Chondrocyte (in vitro differentiated cells): Measurements from ENCODE around the gene MRPL49. TPM values are rescaled to one million over a fixed set of nuclear protein-coding genes. Genes with fewer than 3 reads are reported as not detected.

Experiments used
- DNase-seq: peaks from one replicate; pipeline ENCODE4 v3.0.0; 2021; ENCODE audit warnings: mixed read lengths, low spot score
- H3K27ac Mint-ChIP-seq: one replicate; pipeline ENCODE4 v1.8.0; 2021; ENCODE audit warnings: mild to moderate bottlenecking, moderate library complexity, mixed read lengths; ENCODE audit not compliant: unreplicated experiment
- H3K27me3 Mint-ChIP-seq: 2 replicates; pipeline ENCODE4 v1.8.0; 2021; ENCODE audit warnings: low read depth, mixed read lengths
- H3K36me3 Mint-ChIP-seq: 2 replicates; pipeline ENCODE4 v1.8.0; 2021; ENCODE audit warnings: low read depth, mixed read lengths
- H3K4me1 Mint-ChIP-seq: 2 replicates; pipeline ENCODE4 v1.8.0; 2021; ENCODE audit warnings: low read depth, mild to moderate bottlenecking, mixed read lengths
- H3K4me3 Mint-ChIP-seq: one replicate; pipeline ENCODE4 v1.8.0; 2021; ENCODE audit warnings: mild to moderate bottlenecking, moderate library complexity, mixed read lengths; ENCODE audit not compliant: unreplicated experiment
- H3K9me3 Mint-ChIP-seq: 2 replicates; pipeline ENCODE4 v1.8.0; 2021; ENCODE audit warnings: low read depth, mixed read lengths
- CTCF ChIP-seq: fragments of 200-600 bp; sonication (generic); IDR thresholded peaks from 2 replicates; pipeline ENCODE4 v1.5.0; 2021; ENCODE audit warnings: antibody characterized with exemption, mild to moderate bottlenecking, moderate library complexity
- total RNA-seq: library from RNA; stranded (reverse); gene quantifications from 3 replicates; pipeline ENCODE4 v1.2.1, GENCODE V29; 2021

MRPL49 gene
- total RNA-seq, 1 donor from 2014 or later, result 37.2 TPM

GRCh38 chr11:65152122-65152521, 30.0 kb downstream of the MRPL49 start:
- H3K36me3 Mint-ChIP-seq, result no peaks in the 10 kb centered on the region
- H3K27me3 Mint-ChIP-seq, result no peaks in the 10 kb centered on the region
- H3K4me1 Mint-ChIP-seq, result peaks cover 17% of the 10 kb centered on the region
- no peak overlapping the region for H3K4me3 Mint-ChIP-seq
- TF ChIP-seq CTCF, result no peak
- no peak for DNase-seq
- H3K9me3 Mint-ChIP-seq, result no peaks in the 10 kb centered on the region
- H3K27ac Mint-ChIP-seq, result no peak overlapping the region

GRCh38 chr11:65156256-65156655, 34.1 kb downstream of the MRPL49 start:
- Mint-ChIP-seq H3K4me1 (peaks cover under 1% of the 10 kb centered on the region), H3K9me3 (no peaks in the 10 kb centered on the region), H3K27ac (no peak overlapping the region), H3K27me3 (peaks cover 2% of the 10 kb centered on the region), H3K36me3 (no peaks in the 10 kb centered on the region), H3K4me3 (no peak overlapping the region)
- DNase-seq, result no peak
- TF ChIP-seq CTCF, result no peak

- DNase-seq, result no peak
- no peaks in the 10 kb centered on the region for H3K9me3 Mint-ChIP-seq
- no peaks in the 10 kb centered on the region for H3K4me1 Mint-ChIP-seq
- no peak overlapping the region for H3K4me3 Mint-ChIP-seq
- no peak overlapping the region for H3K27ac Mint-ChIP-seq
- peaks cover 2% of the 10 kb centered on the region for H3K27me3 Mint-ChIP-seq
- TF ChIP-seq CTCF, result no peak
- no peaks in the 10 kb centered on the region for H3K36me3 Mint-ChIP-seq
Observed at GRCh38 chr11:65156926-65157325, 34.8 kb downstream of the MRPL49 start.

- H3K4me3 Mint-ChIP-seq, result no peak overlapping the region
- H3K27me3 Mint-ChIP-seq, result peaks cover 2% of the 10 kb centered on the region
- no peaks in the 10 kb centered on the region for H3K9me3 Mint-ChIP-seq
- no peaks in the 10 kb centered on the region for H3K36me3 Mint-ChIP-seq
- no peak for TF ChIP-seq CTCF
- H3K4me1 Mint-ChIP-seq, result no peaks in the 10 kb centered on the region
- DNase-seq, result no peak
- H3K27ac Mint-ChIP-seq, result no peak overlapping the region
Observed at GRCh38 chr11:65157336-65157735, 35.2 kb downstream of the MRPL49 start.

- Mint-ChIP-seq H3K27me3 (peaks cover 2% of the 10 kb centered on the region), H3K27ac (no peak overlapping the region), H3K4me1 (no peaks in the 10 kb centered on the region), H3K36me3 (no peaks in the 10 kb centered on the region), H3K9me3 (no peaks in the 10 kb centered on the region), H3K4me3 (no peak overlapping the region)
- DNase-seq, result no peak
- no peak for TF ChIP-seq CTCF
Observed at GRCh38 chr11:65159012-65159411, 36.9 kb downstream of the MRPL49 start.
